SH-SY5Y (cell line): Measurements from ENCODE around the gene MVK.

Experiments
- GATA2 ChIP-seq: IDR thresholded peaks from 2 replicates; pipeline ENCODE4 v1.6.1; 2011; ENCODE audit warnings: mild to moderate bottlenecking, low read depth, low read length
- GATA3 ChIP-seq: IDR thresholded peaks from 2 replicates; pipeline ENCODE4 v1.6.1; 2011; ENCODE audit warnings: low read depth, mild to moderate bottlenecking, low read length, moderate library complexity

DNA sequence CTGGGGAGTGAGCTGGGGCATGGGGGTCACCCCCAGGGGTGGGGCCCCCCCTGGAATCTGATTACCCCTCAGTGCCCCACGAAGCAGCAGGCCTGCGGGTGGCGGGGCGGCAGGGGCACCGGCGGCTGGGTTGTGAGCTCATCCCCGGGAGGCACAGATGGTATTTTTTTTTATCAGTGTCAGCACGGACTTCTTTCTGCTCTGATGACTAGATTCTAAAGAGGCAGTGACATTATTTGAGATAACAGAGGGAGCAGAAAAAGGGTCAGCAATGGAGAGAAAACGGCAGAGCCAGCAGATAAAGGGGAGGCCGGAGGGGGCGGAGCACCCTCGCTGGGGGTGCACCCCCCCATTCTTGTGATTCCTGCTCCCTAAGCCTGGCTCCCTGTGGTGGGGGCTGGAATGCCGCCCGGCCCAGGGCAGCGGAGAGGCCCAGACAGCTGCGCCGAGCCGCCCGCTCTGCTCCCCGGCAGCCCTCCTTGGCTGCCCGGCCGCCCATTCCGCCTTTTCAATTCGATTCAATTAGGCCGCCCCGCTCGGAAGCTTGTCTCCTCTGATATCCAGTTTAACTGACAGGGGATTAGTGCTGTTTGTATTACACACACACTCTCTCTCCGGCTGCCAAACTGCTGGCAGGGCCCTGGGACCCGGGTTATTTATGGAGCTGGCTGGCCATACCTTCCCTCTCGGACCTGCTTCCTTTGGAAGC is 32.9 kb downstream of the MVK start:
- no peak for TF ChIP-seq GATA3
- peak; percentile 90 for TF ChIP-seq GATA2
